Large intestine (tissue), 3 donors: Measurements from ENCODE around the gene PPP2R3B. TPM values are rescaled to one million over a fixed set of nuclear protein-coding genes. Genes with fewer than 3 reads are reported as not detected.

ENCODE experiments used
- DNase-seq, 2 donors: peaks; one replicate each; pipeline versions ENCODE4 v3.0.0 to v3.0.0-alpha.2; 2013
- H3K27ac ChIP-seq: one replicate; pipeline ENCODE4 v1.5.1; 2013; ENCODE audit warnings: low read length
- H3K27me3 ChIP-seq: 2 replicates; pipeline ENCODE4 v1.6.1; 2013; ENCODE audit warnings: low read length; ENCODE audit not compliant: control insufficient read depth, insufficient read depth
- H3K36me3 ChIP-seq: 2 replicates; pipeline ENCODE4 v1.6.1; 2013; ENCODE audit warnings: low read length; ENCODE audit not compliant: control insufficient read depth, insufficient read depth
- H3K4me1 ChIP-seq: one replicate; pipeline ENCODE4 v1.6.1; 2013; ENCODE audit warnings: low read length; ENCODE audit not compliant: control insufficient read depth, insufficient read depth
- H3K4me3 ChIP-seq: one replicate; pipeline ENCODE4 v1.5.1; 2013; ENCODE audit warnings: low read length
- H3K9me3 ChIP-seq: one replicate; pipeline ENCODE4 v1.6.1; 2013; ENCODE audit warnings: mild to moderate bottlenecking, low read depth, low read length, moderate library complexity; ENCODE audit not compliant: control insufficient read depth
- WGBS: methylation state at CpG from one replicate; pipeline ENCODE4 v1.1.5; 2013; ENCODE audit warnings: low lambda C conversion rate; ENCODE audit not compliant: insufficient coverage; 5-methylcytosine and 5-hydroxymethylcytosine counted together
- polyA plus RNA-seq: library from polyadenylated mRNA; unstranded; fragments of 120-200 nt; gene quantifications from one replicate; pipeline ENCODE4 v1.2.1, GENCODE V29; 2013

The PPP2R3B gene
- polyA plus RNA-seq, 1 donor = 15.0 TPM

- Histone ChIP-seq H3K36me3 (peaks cover 14% of the 10 kb centered on the region), H3K4me1 (no peaks in the 10 kb centered on the region), H3K4me3 (no peak overlapping the region), H3K27me3 (no peaks in the 10 kb centered on the region), H3K9me3 (peaks cover 55% of the 10 kb centered on the region), H3K27ac (no peak overlapping the region)
- no CpG with 5 or more reads among the region's 54 CpGs for WGBS
- no peak for DNase-seq
Measured at GRCh38 chrX:361231-362145, 25.2 kb downstream of the PPP2R3B start.

GRCh38 chrX:360496-361150, 26.1 kb downstream of the PPP2R3B start:
- H3K4me3 ChIP-seq = no peak overlapping the region
- no peak for DNase-seq
- H3K4me1 ChIP-seq = no peaks in the 10 kb centered on the region
- no peak overlapping the region for H3K27ac ChIP-seq
- H3K36me3 ChIP-seq = peaks cover 14% of the 10 kb centered on the region
- no CpG with 5 or more reads among the region's 26 CpGs for WGBS
- no peaks in the 10 kb centered on the region for H3K27me3 ChIP-seq
- peaks cover 57% of the 10 kb centered on the region for H3K9me3 ChIP-seq

- 100% methylated on average over 1 of the region's 49 CpGs for WGBS
- no peak for DNase-seq
Measured at GRCh38 chrX:358651-359143, 28.0 kb downstream of the PPP2R3B start.

GRCh38 chrX:357693-358471, 28.8 kb downstream of the PPP2R3B start:
- 67% methylated on average over 1 of the region's 48 CpGs for WGBS
- H3K27ac ChIP-seq = no peak overlapping the region
- H3K36me3 ChIP-seq = peaks cover 14% of the 10 kb centered on the region
- H3K4me3 ChIP-seq = no peak overlapping the region
- peaks cover 52% of the 10 kb centered on the region for H3K9me3 ChIP-seq
- no peaks in the 10 kb centered on the region for H3K27me3 ChIP-seq
- H3K4me1 ChIP-seq = no peaks in the 10 kb centered on the region
- DNase-seq = no peak

More at GRCh38 chrX:358651-359143, 28.0 kb downstream of the PPP2R3B start:
- Histone ChIP-seq H3K4me1 (no peaks in the 10 kb centered on the region), H3K27ac (no peak overlapping the region), H3K4me3 (no peak overlapping the region), H3K9me3 (peaks cover 57% of the 10 kb centered on the region), H3K36me3 (peaks cover 14% of the 10 kb centered on the region), H3K27me3 (no peaks in the 10 kb centered on the region)

GRCh38 chrX:357035-357692, 29.5 kb downstream of the PPP2R3B start:
- no peak for DNase-seq
- Histone ChIP-seq H3K36me3 (peaks cover 14% of the 10 kb centered on the region), H3K27me3 (no peaks in the 10 kb centered on the region), H3K4me3 (no peak overlapping the region), H3K27ac (no peak overlapping the region), H3K9me3 (peaks cover 50% of the 10 kb centered on the region), H3K4me1 (no peaks in the 10 kb centered on the region)
- 85% methylated on average over 10 of the region's 14 CpGs for WGBS

- whole genome bisulfite sequencing = no CpG with 5 or more reads among the region's 17 CpGs
- H3K36me3 ChIP-seq = peaks cover 14% of the 10 kb centered on the region
- no peak overlapping the region for H3K4me3 ChIP-seq
- no peak overlapping the region for H3K27ac ChIP-seq
- DNase-seq = no peak
- no peaks in the 10 kb centered on the region for H3K4me1 ChIP-seq
- no peaks in the 10 kb centered on the region for H3K27me3 ChIP-seq
- H3K9me3 ChIP-seq = peaks cover 46% of the 10 kb centered on the region
Measured at GRCh38 chrX:356385-357034, 30.2 kb downstream of the PPP2R3B start.

- peaks cover 5% of the 10 kb centered on the region for H3K36me3 ChIP-seq
- no peaks in the 10 kb centered on the region for H3K4me1 ChIP-seq
- no peak overlapping the region for H3K27ac ChIP-seq
- no peak for DNase-seq
- peaks cover 43% of the 10 kb centered on the region for H3K9me3 ChIP-seq
- no CpG with 5 or more reads among the region's 35 CpGs for WGBS
- H3K27me3 ChIP-seq = no peaks in the 10 kb centered on the region
- no peak overlapping the region for H3K4me3 ChIP-seq
Measured at GRCh38 chrX:355329-356050, 31.2 kb downstream of the PPP2R3B start.

- Histone ChIP-seq H3K36me3 (no peaks in the 10 kb centered on the region), H3K27me3 (no peaks in the 10 kb centered on the region), H3K4me3 (no peak overlapping the region), H3K27ac (no peak overlapping the region), H3K9me3 (peaks cover 48% of the 10 kb centered on the region), H3K4me1 (no peaks in the 10 kb centered on the region)
- DNase-seq = no peak
- no CpG with 5 or more reads among the region's 39 CpGs for WGBS
Measured at GRCh38 chrX:353566-354535, 32.9 kb downstream of the PPP2R3B start.
